RWPE1 (cell line): ENCODE results near the gene TSKU.

Experiments used
- CTCF ChIA-PET: fragments of 350-600 bp; sonication (Branson Sonifier 250); formaldehyde crosslinking; extraction: SDS; loops from one replicate; lab custom pipeline; 2021; lab: Yijun Ruan, JAX
- POLR2A ChIA-PET: fragments of 400-600 bp; formaldehyde crosslinking; extraction: SDS; loops from one replicate; lab custom pipeline; 2020; ENCODE audit warnings: antibody characterized with exemption; ENCODE audit not compliant: low non-redundant PET; lab: Yijun Ruan, JAX
- DNase-seq: peaks from one replicate; pipeline ENCODE4 v3.0.0; 2012; ENCODE audit warnings: low spot score
- H3K27ac ChIP-seq: fragments of 450-650 bp; 2 replicates; pipeline ENCODE4 v1.5.1; 2017
- TF ChIP-seq, protein P1 (sequence below): fragments of 450-650 bp; conservative IDR thresholded peaks from 2 replicates; pipeline ENCODE4 v1.5.1; 2017; ENCODE audit warnings: low read depth, mild to moderate bottlenecking

The TSKU gene

DNA sequence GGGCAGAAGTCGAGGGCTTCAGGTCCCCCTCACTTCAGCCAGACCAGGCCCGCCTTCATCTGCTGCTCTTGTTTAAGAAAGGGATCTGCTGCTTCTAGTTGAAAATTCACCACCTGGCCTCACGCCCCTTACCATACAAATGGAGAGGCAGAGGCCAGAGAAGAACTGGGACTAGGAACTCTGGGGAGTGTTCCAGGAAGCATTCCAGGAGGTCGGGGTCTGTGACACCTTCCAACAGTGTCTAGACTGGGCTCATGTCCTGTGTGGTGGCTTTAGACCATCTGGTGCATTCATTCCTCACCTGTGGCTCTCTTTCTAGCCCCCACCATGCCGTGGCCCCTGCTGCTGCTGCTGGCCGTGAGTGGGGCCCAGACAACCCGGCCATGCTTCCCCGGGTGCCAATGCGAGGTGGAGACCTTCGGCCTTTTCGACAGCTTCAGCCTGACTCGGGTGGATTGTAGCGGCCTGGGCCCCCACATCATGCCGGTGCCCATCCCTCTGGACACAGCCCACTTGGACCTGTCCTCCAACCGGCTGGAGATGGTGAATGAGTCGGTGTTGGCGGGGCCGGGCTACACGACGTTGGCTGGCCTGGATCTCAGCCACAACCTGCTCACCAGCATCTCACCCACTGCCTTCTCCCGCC, 12.3 kb downstream of the TSKU start:
- peak overlapping the region; percentile 93 for H3K27ac ChIP-seq
- CTCF ChIA-PET, result interaction anchor here (1.5 kb wide), 1 partner anchor 61 kb away, joined by 4 read pairs; no protein-coding TSS in a partner anchor
- POLR2A ChIA-PET, result no interaction called here

DNA sequence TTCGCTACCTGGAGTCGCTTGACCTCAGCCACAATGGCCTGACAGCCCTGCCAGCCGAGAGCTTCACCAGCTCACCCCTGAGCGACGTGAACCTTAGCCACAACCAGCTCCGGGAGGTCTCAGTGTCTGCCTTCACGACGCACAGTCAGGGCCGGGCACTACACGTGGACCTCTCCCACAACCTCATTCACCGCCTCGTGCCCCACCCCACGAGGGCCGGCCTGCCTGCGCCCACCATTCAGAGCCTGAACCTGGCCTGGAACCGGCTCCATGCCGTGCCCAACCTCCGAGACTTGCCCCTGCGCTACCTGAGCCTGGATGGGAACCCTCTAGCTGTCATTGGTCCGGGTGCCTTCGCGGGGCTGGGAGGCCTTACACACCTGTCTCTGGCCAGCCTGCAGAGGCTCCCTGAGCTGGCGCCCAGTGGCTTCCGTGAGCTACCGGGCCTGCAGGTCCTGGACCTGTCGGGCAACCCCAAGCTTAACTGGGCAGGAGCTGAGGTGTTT, 12.8 kb downstream of the TSKU start:
- CTCF ChIA-PET, result interaction anchor here (1.5 kb wide), 1 partner anchor 62 kb away, joined by 4 read pairs; no protein-coding TSS in a partner anchor
- POLR2A ChIA-PET, result no interaction called here
- no peak for DNase-seq
- TF ChIP-seq, protein P1, sequence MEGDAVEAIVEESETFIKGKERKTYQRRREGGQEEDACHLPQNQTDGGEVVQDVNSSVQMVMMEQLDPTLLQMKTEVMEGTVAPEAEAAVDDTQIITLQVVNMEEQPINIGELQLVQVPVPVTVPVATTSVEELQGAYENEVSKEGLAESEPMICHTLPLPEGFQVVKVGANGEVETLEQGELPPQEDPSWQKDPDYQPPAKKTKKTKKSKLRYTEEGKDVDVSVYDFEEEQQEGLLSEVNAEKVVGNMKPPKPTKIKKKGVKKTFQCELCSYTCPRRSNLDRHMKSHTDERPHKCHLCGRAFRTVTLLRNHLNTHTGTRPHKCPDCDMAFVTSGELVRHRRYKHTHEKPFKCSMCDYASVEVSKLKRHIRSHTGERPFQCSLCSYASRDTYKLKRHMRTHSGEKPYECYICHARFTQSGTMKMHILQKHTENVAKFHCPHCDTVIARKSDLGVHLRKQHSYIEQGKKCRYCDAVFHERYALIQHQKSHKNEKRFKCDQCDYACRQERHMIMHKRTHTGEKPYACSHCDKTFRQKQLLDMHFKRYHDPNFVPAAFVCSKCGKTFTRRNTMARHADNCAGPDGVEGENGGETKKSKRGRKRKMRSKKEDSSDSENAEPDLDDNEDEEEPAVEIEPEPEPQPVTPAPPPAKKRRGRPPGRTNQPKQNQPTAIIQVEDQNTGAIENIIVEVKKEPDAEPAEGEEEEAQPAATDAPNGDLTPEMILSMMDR, result no peak
- peak overlapping the region; percentile 93 for H3K27ac ChIP-seq

More for the DNA sequence above, 12.3 kb downstream of the TSKU start:
- no peak for DNase-seq
- TF ChIP-seq, protein P1, result no peak

DNA sequence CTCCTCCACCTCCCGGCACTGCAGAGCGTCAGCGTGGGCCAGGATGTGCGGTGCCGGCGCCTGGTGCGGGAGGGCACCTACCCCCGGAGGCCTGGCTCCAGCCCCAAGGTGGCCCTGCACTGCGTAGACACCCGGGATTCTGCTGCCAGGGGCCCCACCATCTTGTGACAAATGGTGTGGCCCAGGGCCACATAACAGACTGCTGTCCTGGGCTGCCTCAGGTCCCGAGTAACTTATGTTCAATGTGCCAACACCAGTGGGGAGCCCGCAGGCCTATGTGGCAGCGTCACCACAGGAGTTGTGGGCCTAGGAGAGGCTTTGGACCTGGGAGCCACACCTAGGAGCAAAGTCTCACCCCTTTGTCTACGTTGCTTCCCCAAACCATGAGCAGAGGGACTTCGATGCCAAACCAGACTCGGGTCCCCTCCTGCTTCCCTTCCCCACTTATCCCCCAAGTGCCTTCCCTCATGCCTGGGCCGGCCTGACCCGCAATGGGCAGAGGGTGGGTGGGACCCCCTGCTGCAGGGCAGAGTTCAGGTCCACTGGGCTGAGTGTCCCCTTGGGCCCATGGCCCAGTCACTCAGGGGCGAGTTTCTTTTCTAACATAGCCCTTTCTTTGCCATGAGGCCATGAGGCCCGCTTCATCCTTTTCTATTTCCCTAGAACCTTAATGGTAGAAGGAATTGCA, 13.5 kb downstream of the TSKU start:
- H3K27ac ChIP-seq, result peak overlapping the region; percentile 93
- no peak for DNase-seq
- TF ChIP-seq, protein P1, result no peak
- CTCF ChIA-PET, result interaction anchor here (1.5 kb wide), 1 partner anchor 63 kb away, joined by 4 read pairs; no protein-coding TSS in a partner anchor
- POLR2A ChIA-PET, result no interaction called here

- ChIA-PET CTCF (interaction anchor here (1.1 to 2.9 kb wide), 4 partner anchors 10 to 76 kb away, joined by 3 to 30 read pairs (median 4); no protein-coding TSS in a partner anchor), POLR2A (no interaction called here)
- no peak for DNase-seq
Observed at GRCh38 chr11:76797341-76798201, 14.4 kb downstream of the TSKU start.

DNA sequence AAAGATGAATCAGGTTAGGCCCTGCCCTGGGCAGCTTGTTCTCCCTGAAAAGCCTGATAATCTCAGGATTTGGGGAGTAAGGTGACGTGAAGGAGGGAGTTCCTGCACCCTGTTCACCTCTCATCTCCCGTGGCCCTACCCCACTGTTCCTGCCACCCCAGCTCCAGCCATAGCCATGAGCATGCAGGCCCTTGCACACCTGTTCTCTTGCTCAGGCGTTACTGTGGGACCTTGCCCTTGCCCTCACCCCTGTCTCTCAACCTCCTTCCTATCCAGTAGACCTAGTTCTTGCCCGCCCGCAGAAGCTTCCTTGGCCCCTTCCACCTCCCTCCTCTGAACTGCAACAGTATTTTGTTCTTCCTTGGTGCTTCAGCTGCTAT, 15.0 kb downstream of the TSKU start:
- TF ChIP-seq, protein P1, result no peak
- POLR2A ChIA-PET, result no interaction called here
- peak overlapping the region; percentile 93 for H3K27ac ChIP-seq
- CTCF ChIA-PET, result interaction anchor here (0.9 to 2.9 kb wide), 6 partner anchors 10 to 121 kb away, joined by 3 to 30 read pairs (median 4); no protein-coding TSS in a partner anchor
- no peak for DNase-seq

More at GRCh38 chr11:76797341-76798201, 14.4 kb downstream of the TSKU start:
- H3K27ac ChIP-seq, result peak overlapping the region; percentile 93
- TF ChIP-seq, protein P1, result no peak

- DNase-seq, result no peak
- CTCF ChIA-PET, result interaction anchor here (0.7 to 2.9 kb wide), 7 partner anchors 11 to 120 kb away, joined by 3 to 30 read pairs (median 4); no protein-coding TSS in a partner anchor
- POLR2A ChIA-PET, result no interaction called here
- H3K27ac ChIP-seq, result peak overlapping the region; percentile 93
- TF ChIP-seq, protein P1, result no peak
Observed at GRCh38 chr11:76798671-76799065, 15.5 kb downstream of the TSKU start.
